Measurements from ENCODE around the gene TECR. TPM values are rescaled to one million over a fixed set of nuclear protein-coding genes. Genes with fewer than 3 reads are reported as not detected.
A peak's percentile ranks its signal among the peaks of the same experiment; 100 is the strongest.

Gene TECR
- total and polyA plus RNA-seq, 2 of the 13 experiments (the other 11 are each of a cell fraction or from before 2014, with no cell fraction given) = 54.9 to 121 TPM

GRCh38 chr19:14530005-14530348 lies 583 bp downstream of the TECR start (continued):
- TF ChIP-seq, protein P1, sequence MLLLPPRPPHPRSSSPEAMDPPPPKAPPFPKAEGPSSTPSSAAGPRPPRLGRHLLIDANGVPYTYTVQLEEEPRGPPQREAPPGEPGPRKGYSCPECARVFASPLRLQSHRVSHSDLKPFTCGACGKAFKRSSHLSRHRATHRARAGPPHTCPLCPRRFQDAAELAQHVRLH (CRISPR knock-in tag; IDR thresholded peaks at IDR 0.05; ENCODE audit: borderline replicate concordance, low read depth) = peak; percentile 12; the same call in 1 of the 2 replicates
- TF ChIP-seq EED (CRISPR knock-in tag; IDR thresholded peaks at IDR 0.05) (0 out of 2 replicates have a peak, but pooled peaks have one; percentile 51), NFRKB (IDR thresholded peaks at IDR 0.05) (no peak), ZNF761 (CRISPR knock-in tag; conservative IDR thresholded peaks at IDR 0.05) (0 out of 2 replicates have a peak, but pooled peaks have one; percentile 28), ZBTB7B (CRISPR knock-in tag; IDR thresholded peaks at IDR 0.05) (peak; percentile 61; the same call in 1 of the 2 replicates), HDAC1 (CRISPR knock-in tag; IDR thresholded peaks at IDR 0.05) (0 out of 2 replicates have a peak, but pooled peaks have one; percentile 1), KLF15 (CRISPR knock-in tag; IDR thresholded peaks at IDR 0.05; ENCODE audit: borderline replicate concordance) (no peak), ATF7-NPFF (CRISPR knock-in tag; IDR thresholded peaks at IDR 0.05; ENCODE audit: low read depth) (0 out of 2 replicates have a peak, but pooled peaks have one; percentile 57), NONO (IDR thresholded peaks at IDR 0.05) (no peak), NONO (CRISPR knock-in tag; conservative IDR thresholded peaks at IDR 0.05) (0 out of 2 replicates have a peak, but pooled peaks have one; percentile 11), POLR2AphosphoS5 (IDR thresholded peaks at IDR 0.05; ENCODE audit: low read depth, low read length) (no peak), ZBED4 (CRISPR knock-in tag; IDR thresholded peaks at IDR 0.05; ENCODE audit: borderline replicate concordance) (0 out of 2 replicates have a peak, but pooled peaks have one; percentile 2), SALL1 (CRISPR knock-in tag; IDR thresholded peaks at IDR 0.05) (no peak), PAF1 (CRISPR knock-in tag; IDR thresholded peaks at IDR 0.05) (no peak), SRF (IDR thresholded peaks at IDR 0.05; ENCODE audit: low read depth, low read length) (no peak), MTA1 (CRISPR knock-in tag; IDR thresholded peaks at IDR 0.05; ENCODE audit: borderline replicate concordance) (peak; percentile 68; the same call in 1 of the 2 replicates), FOXA3 (CRISPR knock-in tag; IDR thresholded peaks at IDR 0.05) (0 out of 2 replicates have a peak, but pooled peaks have one; percentile 17), RARG (CRISPR knock-in tag; IDR thresholded peaks at IDR 0.05; ENCODE audit: low read depth) (no peak), DMTF1 (CRISPR knock-in tag; IDR thresholded peaks at IDR 0.05) (no peak)
- TF ChIP-seq, protein P2, sequence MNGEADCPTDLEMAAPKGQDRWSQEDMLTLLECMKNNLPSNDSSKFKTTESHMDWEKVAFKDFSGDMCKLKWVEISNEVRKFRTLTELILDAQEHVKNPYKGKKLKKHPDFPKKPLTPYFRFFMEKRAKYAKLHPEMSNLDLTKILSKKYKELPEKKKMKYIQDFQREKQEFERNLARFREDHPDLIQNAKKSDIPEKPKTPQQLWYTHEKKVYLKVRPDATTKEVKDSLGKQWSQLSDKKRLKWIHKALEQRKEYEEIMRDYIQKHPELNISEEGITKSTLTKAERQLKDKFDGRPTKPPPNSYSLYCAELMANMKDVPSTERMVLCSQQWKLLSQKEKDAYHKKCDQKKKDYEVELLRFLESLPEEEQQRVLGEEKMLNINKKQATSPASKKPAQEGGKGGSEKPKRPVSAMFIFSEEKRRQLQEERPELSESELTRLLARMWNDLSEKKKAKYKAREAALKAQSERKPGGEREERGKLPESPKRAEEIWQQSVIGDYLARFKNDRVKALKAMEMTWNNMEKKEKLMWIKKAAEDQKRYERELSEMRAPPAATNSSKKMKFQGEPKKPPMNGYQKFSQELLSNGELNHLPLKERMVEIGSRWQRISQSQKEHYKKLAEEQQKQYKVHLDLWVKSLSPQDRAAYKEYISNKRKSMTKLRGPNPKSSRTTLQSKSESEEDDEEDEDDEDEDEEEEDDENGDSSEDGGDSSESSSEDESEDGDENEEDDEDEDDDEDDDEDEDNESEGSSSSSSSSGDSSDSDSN (CRISPR knock-in tag; IDR thresholded peaks at IDR 0.05) = 0 out of 2 replicates have a peak, but pooled peaks have one; percentile 52
- TF ChIP-seq, protein P3, sequence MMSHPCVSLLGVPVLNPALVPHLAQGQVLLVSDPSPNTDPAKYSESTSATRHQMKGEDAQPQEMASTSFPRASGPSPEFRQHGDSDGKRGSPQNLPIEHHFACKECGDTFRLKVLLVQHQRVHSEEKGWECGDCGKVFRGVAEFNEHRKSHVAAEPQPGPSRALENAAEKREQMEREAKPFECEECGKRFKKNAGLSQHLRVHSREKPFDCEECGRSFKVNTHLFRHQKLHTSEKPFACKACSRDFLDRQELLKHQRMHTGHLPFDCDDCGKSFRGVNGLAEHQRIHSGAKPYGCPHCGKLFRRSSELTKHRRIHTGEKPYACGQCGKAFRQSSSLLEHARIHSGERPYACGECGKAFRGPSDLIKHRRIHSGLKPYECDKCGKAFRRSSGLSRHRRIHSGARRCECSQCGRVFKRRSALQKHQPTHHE (CRISPR knock-in tag; IDR thresholded peaks at IDR 0.05; ENCODE audit: borderline replicate concordance) = no peak
